DMS114 treated with DMSO at 0.1 percent for 48 hours (cell line): ENCODE data around the gene FAM227B.
A peak's percentile ranks its signal among the peaks of the same experiment; 100 is the strongest.
"Not testable (repeated sequence)": the region's sequence is repeated elsewhere in the genome, so short reads cannot be mapped to it uniquely, and the experiment has no call there.

Source experiments
- DNase-seq: peaks from one replicate; lab custom pipeline; 2025; ENCODE audit not compliant: unreplicated experiment; lab: John Stamatoyannopoulos, UW

Gene FAM227B

DNA sequence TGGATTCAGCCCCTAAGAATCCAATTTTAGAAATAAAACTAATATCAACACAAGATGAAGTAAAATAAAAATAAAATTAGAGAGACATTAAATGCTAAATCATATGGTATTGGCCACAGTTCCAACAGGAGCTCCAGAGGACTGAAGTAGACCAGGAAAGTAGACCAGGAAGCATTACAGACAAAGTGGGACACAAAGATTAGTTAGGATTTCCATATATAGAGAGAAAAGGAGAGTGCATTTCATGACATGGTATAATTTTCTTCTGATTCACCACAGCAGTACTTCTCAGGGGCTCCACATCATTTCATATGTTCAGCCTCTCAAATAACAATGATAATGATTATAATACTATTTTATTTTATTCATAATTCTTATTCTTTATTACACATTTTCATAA, 179.3 kb downstream of the FAM227B start:
- no peak for DNase-seq

DNA sequence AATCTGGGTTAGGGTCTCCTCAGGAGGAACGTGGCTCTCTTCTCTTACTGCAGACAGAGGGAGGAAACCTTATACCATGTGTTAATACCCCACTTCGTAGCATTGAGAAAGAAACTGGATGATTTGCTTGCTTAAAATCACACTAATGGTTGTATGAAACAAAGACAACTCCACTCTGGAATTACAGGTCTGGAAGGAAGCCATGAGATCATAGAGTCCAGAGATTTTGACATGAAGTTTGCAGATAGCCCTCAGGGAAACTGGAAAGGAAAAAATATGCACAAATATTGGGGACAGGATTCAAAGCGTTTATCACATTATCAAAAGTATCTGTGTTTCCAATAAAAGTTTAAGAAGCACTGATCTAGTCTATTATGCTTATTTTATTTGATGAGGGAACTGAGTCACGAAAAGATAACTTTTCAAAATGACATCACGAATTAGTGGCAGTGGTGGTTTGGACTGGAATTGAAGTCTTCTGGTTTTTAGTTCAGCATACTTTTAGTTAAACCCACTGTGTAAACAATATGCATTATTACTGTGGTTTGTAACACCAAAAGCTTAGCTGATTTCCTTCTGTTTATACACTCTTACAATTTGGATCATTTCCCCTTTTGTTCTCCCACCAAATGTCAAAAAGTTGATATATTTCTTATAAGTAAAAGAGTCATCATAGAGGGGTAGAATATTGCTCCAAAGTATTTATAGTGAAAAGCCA, 180.8 kb downstream of the FAM227B start:
- no peak for DNase-seq

DNA sequence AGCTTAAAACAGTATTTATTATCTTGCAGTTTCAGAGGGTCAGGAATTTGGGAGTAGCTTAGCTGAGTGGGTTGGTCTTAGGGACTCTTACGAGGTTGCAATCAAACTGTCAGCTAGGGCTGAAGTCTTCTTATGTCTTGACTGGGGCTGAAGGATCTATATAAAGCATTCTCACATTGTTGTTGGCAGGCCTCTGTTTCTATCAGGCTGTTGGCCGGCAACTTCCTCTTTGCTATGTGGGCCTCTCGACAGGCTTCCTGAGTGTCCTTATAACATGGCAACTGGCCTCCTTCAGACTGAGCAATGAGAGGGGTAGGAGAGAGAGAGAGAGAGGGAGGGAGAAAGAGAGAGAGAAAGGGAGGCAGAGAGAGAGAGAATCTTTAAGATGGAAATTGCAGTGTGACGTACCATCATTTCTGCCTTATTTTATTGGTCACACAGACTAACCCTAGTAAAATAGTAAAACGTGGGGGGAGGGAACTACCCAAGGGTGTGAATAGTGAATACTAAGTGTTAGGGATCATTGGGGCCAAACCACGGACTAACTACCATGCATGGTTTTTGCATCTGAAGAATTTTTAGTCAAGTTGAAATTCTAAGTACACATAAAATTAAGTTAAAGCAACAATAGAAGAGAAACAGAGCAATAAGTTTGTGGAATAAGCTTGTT, 181.5 kb downstream of the FAM227B start:
- no peak for DNase-seq

DNA sequence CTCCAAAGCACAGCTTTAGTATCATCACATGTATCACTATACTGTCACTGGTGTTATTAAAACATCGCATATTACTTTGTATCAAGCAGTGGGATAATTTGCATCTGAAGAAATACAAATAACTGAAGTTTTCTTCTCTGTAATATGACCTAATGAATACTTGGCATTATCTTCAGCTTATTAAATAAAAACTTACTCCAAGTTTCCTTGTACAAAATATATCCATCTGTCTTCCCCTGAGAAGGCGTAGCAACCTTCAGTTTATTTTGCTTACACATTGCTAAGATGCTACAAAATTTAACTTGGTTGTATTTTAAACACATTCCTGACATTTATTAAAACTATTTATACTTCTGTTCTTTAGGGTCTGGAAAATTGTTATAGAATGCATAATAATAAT, 183.9 kb downstream of the FAM227B start:
- DNase-seq = no peak

DNA sequence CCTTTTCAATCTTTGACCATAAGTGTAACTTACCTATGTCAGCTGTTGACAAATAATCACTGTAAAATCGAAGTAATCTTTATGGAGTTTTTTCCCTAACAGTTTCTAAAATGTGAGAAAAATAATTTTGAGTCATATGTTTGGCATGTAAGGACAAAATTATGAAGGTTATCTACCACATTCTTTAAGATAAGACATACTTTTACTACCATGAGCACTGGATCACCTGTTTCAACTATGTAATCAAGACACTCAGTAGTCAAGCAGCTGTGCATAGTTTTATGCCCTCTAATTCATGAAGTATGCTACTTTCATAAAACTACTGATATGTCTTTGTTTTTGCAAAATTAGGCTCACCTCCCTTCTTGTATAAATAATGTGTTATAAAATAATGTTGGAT, 185.4 kb downstream of the FAM227B start:
- no peak for DNase-seq

DNA sequence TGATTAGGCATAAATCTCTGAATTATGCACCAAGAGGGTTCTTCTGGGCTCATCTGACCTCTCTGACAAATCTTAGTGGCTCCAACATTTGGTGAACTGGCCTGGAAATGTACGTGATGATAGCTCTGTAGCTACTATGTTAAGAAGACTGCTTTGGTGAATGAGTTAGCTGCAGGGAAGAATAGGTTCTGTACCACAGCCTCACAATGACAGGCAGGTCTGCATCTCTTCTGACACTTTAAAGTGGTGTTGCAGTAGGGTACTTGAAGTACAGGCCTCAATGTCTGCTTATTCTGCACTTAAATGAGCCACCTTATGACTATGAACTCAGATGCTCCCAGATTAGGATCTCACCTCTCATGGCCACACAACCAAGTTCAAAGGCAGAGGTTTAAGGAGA, 190.6 kb downstream of the FAM227B start:
- DNase-seq = no peak

DNA sequence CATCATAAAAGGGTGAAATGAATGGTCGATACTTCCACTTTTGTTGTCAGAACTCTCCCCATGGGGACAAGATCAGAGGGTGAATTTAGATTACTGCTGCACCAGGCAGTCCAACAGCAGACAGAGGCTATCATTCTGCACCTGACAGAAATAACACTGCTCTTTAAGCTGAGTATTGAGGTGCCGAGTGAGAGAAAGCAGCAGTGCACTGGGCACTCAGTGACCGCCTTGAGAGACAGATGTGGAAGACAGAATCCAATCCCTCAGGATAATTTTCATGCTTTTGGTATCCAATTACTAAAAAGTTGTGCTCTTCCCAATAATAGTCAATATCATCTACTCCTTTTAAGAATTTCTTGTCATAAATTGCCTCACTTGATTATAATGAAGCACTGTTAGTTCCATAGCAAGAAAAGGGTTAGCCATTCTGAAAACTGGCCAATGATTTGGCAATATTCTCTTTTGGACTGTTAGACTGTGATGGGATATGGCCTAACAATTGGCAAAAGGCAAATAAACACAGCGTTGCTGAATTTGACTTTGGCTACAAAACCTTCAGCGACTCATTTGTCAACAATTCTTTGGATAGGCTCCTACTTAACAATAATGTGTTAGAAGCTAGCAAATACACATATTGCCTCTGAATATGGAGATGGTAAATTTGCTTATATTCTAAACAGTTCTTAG, 192.1 kb downstream of the FAM227B start:
- no peak for DNase-seq

DNA sequence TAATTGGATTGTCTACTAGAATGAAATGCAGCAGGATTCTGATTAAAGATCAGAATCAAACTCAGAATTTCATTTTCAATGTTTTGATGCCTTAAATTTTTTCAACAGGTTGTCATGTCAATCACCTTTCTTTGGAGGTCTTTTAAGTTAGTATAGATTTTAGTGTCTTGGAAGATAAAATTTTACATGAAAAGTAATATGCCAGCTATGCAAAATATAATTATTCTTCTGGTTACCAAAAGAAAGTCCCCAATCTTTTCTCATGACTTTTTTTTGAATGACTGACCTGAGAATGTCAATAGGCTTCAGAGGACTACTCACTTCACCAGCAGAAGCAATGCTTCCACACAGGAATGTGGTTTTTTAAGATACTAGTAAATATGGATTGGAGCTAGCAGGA, 193.2 kb downstream of the FAM227B start:
- DNase-seq = no peak

DNA sequence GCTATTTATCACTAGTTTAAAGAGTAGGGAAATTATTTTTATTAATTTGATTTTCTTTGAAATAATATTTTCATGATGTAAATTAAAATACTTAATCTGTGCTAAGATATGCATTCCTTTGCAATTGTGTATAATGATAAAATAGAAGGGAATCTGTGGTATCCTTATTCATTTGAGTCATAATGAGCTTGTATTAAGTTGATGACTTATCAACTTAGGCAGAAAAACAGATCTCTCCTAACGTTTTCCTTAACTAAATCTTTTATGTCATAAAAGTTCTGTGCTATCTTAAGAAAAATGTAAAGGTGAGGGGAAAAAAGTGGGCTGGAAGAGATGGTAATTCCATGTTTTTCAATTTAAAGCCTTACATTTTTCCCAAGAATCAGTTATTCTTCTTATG, 195.7 kb downstream of the FAM227B start:
- DNase-seq = no peak

DNA sequence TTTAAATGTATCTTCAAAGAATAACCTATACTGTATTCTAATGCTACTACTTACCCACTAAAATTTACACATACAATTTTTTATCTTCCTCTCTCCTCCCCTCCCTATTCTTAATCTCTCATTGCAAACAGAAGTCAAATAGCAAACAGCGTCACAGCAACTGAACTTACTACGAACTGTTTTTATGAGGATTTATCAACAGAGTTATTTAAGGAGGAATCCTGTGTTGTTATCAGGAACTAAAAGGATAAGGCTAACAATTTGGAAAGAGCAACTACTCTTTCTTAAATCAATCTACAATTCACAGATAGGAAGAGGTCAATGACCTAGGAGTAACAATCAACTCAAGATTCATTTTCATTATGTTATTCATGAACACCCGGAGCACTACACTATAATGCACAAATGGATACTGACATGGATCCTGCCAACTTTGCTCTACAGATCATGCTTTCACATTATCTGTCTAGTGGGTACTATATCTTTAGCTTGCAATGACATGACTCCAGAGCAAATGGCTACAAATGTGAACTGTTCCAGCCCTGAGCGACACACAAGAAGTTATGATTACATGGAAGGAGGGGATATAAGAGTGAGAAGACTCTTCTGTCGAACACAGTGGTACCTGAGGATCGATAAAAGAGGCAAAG, 196.6 kb downstream of the FAM227B start:
- DNase-seq = no peak

DNA sequence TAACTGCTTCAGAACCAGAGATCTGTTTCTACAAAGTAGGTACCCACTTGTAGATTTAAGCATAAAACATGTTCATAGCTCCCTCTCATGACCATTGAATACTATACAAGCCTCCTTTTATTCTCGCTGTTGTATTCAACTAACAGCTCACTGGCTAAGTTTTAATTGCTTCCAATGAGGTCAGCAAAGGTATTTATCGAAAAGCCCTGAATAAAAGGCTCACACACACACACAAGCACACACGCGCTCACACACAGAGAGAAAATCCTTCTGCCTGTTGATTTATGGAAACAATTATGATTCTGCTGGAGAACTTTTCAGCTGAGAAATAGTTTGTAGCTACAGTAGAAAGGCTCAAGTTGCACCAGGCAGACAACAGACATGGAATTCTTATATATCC, 197.6 kb downstream of the FAM227B start, which contains the start of gene FGF7:
FGF7 (plus strand) TSS at position 222 of the 400 bp plus-strand sequence. CDS start 1,056 bp downstream, outside the sequence.
- no peak for DNase-seq

DNA sequence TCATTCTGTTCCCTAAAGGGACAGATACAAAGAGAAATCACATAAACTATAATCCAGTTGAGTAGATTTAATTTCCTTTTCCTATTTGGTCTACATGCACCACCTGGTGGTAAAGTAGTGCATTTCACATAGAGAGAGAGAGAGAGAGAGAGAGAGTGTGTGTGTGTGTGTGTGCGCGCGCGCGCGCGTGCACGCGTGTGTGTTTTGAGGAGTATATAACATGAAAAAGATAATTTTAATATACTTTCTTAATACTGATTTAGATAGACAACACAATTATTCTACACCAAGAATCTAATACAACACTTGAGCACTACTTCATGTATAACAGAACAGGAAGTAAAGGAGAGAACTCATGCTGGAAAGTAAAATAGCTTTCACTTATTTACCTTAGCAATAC, 198.6 kb downstream of the FAM227B start:
- DNase-seq = peak; percentile 12

DNA sequence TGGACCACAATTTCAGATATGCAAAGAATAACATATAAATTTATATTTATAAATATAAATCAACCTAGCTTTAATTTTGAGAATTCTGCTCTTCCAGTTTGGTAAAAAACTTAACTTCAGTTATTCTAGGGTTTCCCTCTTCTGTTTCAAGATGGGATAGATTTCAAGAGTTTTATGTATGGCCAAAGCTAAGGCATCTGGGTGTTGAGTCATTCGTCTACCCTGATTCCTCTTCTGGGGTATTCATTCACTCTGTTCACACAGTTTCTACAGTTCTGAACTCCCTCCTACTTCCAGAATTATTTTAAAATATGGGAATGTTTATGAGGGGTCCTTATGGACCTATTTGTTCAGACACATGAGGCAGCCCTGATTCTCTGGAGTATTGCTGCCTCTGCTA, 201.8 kb downstream of the FAM227B start:
- no peak for DNase-seq

DNA sequence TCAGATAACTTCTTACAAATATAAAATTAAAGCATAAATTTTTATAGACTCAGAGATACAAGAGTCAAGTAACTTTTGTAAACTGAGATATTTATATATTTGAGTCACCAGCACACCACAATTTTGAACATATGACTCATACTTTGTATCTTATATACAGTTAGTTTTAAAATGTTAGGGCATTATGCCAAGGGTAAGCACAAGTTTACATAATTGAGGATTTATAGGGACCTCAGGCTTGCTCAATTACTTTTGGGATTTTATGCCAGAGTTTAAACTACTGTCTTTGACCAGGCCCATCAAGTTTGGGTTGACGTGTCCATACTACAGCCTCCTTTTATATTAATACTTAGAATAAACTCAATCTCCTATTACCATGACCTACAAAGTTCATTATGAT, 205.0 kb downstream of the FAM227B start:
- no peak for DNase-seq

DNA sequence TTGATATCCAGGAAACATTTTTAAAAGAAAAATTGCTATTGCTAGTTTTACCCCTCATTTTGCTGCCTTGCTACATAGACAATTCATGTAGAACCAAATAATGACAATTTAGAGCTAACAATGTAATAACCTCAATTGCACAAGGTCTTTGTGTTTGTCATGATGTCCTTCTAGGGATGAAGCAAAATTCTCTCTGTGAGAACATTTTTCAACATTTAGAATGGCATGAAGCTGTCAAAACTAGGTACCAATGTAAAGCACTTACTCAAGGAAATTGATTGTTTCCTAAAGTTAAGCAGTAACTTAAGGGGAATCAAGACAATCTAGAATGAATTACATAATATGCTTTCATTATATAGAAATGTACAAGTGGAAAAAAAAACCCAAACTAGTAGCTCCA, 205.5 kb downstream of the FAM227B start:
- DNase-seq = no peak

DNA sequence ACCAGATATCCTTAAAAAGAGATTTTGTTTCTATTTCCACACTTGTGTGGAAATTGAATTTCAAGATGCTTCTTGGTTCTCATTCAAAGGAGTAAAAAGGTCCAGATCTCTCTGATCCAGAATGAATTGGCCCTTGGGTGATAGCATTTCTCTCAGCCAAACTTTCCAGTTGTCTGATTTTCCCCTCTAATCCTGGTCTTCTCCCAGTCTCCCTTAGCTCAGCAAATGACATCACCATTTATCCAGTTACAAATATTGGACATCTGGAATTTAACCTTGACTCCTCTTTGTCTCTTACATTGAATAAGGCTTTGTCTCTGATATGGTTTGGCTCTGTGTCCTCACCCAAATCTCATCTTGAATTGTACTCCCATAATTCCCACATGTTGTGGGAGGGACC, 207.8 kb downstream of the FAM227B start:
- DNase-seq = no peak

DNA sequence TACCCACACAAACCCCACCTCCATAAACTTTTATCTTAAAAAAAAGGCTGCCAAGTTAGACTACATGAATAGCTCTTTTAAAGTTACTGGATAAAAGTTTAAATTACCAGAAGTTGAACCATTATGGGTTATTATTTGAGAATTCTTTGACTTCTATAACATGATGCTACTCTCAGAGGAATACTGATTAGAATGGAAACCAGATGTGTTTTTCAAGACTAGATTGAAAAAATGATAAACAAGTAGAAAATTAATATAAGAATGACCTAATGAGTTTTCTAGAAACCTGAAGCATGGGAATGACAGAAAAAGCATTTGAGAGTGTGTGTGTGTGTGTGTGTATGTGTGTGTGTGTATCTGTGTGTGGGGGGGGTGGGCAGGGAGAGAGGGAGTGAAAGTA, 210.0 kb downstream of the FAM227B start:
- DNase-seq = no peak

DNA sequence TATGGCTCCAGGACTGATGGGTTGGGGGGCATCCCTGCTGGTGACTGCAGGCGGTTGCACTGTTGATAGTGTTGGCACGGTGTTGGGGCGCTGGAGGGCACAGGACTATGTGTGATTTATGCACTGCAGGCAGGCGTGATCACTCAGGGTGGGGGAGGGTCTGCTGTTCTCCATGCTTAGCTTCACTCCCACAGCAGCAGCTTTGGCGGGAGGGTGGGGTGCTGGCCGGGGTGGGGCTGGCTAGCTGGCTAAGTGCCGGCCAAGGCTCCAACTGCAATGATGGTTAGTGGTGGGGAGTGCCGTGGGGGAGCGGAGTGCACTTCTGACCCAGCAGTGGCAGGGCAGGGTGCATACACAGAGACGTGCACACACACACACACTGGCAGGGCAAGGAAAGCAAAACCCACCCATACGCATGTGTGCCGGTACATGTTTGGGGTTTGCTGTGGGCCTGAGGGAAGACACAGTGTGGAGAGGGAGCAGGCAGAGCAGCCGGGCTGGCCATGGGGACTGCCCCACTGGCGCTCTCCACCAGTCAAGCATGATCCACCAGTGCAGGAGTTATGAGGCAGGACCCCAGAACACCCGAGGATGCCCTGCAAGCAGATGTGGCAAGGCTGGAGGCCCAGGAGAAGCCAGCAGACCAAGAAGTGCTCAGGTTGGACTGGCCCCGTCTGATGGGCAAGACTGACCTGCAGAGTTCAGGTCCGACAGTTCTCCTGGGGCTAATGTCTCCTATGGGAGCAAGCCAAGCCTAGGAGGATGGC, 214.1 kb downstream of the FAM227B start:
- DNase-seq = no peak

DNA sequence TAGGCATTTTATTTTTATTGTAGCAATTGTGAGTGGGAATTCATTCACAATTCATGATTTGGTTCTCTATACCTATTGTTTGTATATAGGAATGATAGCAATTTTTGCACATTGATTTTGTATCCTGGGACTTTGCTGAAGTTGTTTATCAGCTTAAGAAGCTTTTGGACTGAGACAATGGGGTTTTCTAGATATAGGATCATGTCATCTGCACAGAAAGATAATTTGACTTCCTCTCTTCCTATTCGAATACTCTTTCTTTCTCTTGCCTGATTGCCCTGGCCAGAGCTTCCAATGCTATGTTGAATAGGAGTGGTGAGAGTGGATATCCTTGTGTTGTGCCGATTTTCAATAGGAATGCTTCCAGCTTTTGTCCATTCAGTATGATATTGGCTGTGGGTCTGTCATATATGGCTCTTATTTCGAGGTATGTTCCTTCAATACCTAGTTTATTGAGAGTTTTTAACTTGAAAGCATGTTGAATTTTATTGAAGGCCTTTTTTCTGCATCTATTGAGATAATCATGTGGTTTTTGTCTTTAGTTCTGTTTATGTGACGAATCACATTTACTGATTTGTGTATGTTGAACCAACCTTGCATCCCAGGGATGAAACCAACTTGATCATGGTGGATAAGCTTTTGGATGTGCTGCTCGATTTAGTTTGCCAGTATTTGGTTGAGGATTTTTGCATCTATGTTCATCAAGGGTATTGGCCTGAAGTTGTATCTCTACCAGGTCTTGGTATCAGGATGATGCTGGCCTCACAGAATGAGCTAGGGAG, 217.9 kb downstream of the FAM227B start:
- DNase-seq = not testable (repeated sequence)

DNA sequence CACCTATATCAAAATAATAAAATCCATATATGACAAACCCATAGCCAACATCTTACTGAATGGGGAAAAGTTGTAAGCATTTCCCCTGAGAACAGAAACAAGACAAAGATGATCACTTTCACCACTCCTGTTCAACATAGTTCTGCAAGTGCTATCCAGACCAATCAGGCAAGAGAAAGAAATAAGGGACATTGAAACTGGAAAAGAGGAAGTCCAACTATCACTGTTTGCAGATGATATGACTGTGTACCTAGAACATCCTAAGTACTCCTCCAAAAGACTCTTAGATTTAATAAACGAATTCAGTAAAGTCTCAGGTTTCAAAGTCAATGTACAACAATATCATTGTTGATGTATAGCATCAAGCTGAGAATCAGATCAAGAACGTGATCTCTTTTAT, 233.1 kb downstream of the FAM227B start:
- DNase-seq = no peak
